Islet precursor cell (in vitro differentiated cells): Measurements from ENCODE around the gene FGF3.

Experiments used
- DNase-seq: peaks from one replicate; pipeline ENCODE4 v3.0.0-alpha.2; 2018

Gene FGF3

DNA sequence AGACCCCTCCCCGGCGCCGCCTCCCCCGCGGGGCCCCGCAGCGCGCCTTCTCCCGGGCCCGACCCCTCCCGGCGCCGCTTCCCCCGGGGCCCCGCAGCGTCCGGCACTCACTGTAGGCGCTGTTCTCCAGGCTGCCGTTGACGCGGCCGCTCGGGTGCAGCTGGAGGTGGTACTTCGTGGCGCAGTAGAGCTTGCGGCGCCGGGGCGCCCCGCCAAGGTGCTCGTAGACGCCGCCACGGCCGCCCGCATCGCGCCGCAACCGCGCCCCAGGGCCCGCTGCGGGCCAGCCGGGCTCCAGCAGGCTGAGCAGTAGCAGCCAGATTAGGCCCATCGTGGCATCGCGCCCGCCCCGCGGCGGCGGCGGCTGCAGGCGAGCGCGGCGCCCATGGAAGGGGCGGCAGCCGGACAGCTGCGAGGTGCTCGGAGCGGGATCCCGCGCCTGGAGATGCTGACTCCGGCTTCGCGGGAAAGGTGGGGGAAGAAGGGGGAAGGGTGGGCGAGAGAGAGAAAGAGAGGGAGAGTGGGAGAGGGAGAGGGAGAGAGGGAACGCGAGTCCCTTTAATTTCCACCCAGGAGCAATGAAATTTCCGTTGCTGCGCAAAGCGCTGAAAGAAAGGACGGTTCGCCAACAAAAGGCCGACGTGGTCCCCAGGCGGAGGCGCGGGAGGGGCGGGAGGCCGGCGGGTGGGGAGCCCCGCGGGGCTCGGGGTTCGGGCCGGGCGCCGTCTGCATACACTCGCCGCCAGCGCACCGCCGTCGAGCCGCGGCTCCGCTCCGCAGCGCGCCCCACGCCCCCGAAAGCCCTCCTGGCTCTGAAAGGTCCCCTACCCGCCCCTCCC is at the start of gene FGF3:
Gene FGF3, minus strand, starts transcription at position 814 of the 839 bp plus-strand sequence. Its CDS starts 483 bp downstream, at position 331.
- no peak for DNase-seq

DNA sequence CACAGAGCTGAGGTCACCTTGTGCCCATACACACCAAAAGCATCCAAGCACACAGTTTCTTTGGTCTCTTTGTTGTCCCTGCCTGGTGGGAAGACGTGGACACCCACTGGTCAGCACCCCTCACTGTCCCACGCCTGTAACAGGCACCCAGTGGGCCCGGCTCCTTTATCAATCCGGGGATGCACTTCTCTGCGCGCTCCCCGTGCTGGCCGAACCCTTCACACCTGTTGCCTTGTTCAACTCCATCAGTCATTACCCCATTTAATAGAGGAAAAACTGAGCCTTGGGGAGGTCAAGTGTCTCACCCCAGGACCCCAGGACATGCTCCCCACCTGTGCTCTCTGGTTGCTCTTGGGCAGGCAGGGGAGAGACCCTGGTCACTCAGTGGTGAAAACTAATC is 49.7 kb upstream of the FGF3 start:
- no peak for DNase-seq

GRCh38 chr11:69868006-69868810 is 49.0 kb upstream of the FGF3 start:
- peak; percentile 47 for DNase-seq

GRCh38 chr11:69867076-69868005 is 48.1 kb upstream of the FGF3 start:
- DNase-seq: peak; percentile 35

DNA sequence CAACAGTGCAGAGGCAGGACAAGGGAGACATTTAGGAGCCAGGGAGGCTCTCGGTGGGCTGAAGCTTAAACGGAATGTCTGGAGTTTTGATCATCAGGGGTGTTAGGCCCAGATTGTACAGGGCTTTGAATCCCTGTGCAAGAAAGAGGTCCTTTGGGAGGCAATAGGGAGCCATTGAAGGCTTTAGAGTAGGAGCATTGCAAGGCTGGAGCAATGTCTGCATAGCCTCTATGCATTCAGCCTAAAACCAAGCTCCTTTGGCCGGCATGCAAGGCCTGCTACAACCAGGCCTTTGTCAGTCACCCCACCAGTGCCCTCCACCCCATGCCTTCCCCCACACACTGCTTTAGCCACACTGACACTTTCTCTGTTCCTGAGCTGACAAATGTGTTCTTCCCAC is 47.4 kb upstream of the FGF3 start:
- peak; percentile 22 for DNase-seq

GRCh38 chr11:69865707-69866106 is 46.5 kb upstream of the FGF3 start:
- DNase-seq: no peak

GRCh38 chr11:69864686-69865661 is 45.8 kb upstream of the FGF3 start:
- DNase-seq: peak; percentile 44

DNA sequence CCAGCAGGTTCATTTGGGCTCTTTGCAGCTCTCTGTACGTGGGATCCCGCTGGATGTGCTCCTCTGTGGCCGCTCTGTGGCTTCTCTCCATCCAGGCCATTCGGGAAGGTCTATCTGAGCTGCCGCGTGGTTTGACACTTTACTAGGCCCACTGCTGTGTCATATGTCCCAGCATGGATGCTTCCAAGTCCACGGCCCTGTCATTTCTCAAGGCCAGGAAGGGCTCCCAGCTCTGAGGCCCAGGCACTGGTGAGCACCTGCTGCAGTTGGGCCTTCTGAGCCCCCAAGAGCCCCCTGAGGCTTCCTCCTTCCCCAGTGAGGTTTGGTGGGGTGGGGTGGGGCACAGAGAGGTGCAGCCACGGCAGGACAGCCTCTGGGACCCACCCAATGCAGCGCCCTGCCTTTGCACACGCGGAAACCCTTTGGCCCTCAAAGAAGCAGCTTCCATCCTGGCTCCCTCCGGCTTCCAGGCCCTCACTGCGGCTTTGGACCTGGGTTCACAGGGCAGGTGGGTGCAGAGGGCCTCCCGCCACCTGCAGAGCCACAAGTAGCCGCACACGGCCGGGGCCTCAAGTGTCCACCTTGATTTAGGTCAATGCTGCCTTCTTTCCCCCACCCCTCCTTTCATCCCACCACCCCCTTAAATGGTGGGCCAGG is 44.5 kb upstream of the FGF3 start:
- peak; percentile 37 for DNase-seq

- peak; percentile 35 for DNase-seq
Measured at GRCh38 chr11:69862797-69863543, 43.8 kb upstream of the FGF3 start.

DNA sequence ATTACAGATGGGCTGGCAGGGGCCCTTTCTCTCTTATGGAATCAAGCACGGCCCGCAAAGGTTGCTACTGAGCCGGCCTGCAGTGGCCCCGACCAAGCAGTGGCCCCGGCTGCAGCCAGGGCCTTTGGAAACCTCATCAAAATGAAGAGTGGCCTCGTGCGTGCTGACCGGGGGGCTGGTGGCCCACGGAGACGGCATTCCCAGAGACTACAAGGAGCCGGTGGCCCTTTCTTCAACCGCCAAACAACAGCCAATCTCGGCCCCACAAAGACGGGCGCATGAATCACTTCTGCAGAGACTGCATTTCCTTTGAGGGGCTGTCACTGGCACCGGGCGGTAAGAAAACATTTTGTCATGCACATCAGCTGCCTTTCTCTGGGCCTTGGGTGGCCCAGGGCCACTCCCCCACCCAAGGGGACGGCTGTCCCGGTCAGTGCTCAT is 43.1 kb upstream of the FGF3 start:
- peak; percentile 43 for DNase-seq

- peak; percentile 35 for DNase-seq
Measured at GRCh38 chr11:69861901-69862300, 42.7 kb upstream of the FGF3 start.

DNA sequence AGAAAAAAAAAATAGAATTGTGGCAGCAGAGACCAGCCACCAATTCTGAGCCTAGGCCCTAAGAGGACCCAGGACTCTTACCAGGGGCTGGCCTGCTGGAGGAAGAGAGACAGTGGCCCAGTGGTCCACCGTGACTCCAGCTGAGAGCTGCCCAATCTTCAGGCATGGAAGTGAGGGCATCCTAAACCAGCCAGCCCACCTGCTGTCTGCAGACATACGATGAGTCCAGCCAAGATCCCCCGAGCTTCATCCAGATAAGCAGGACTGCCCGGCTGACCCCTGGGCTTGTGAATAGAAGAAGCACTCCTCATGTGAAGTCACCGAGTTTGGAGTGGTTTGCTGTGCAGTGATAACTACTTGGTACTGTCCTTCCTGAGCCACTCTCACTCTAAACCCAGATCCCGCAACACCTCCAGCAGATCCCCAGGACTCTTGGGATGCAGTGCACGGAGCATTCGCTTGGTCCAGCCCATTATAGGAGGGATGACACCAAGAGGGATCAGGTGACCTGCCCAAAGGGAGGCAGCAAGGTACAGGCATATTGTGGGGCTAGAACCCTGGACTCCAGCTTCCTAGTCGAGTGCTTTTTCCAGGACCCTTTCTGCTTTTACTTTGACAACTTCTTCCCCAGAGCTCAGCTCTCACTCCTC is 41.7 kb upstream of the FGF3 start:
- DNase-seq: peak; percentile 28

- no peak for DNase-seq
Measured at GRCh38 chr11:69860244-69860643, 41.0 kb upstream of the FGF3 start.

DNA sequence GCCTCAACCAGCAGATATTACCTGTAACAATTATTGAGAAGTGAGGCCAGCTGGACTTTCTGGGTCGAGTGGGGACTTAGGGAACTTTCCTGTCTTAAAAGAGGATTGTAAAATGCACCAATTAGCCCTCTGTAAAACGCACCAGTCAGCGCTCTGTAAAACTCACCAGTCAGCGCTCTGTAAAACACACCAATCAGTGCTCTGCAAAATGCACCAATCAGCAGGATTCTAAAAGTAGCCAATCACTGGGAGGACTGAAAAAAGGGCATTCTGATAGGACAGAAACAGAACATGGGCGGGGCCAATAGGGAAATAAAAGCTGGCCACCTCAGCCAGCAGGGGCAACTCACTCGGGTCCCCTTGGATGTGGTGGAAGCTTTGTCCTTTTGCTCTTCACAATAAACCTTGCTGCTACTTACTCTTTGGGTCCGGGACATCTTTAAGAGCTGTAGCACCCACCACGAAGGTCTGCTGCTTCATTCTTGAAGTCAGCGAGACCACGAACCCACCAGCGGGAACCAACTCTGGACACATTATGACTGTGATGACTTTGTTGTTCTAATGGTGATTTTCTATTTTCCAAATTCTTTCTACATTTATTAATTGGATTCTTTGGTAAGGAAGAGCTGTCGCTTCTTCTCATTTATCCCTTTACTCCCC is 40.2 kb upstream of the FGF3 start:
- no peak for DNase-seq

DNA sequence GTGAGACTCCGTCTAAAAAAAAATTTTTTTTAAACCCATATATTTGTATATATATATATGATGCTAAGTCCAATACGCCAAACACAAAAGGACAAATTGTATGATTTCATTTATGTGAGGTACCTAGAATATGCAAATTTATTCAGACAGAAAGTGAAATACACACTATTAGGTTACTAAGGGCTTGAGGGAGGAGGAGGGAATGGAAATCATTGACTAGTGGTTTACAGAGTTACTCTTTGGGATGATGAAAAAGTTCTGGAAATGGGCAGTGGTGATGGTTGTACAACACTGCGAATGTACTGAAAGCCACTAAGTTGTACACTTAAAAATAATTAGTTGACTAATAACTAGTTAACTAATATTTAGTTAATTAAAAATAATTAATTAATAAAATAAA is 36.2 kb upstream of the FGF3 start:
- no peak for DNase-seq

DNA sequence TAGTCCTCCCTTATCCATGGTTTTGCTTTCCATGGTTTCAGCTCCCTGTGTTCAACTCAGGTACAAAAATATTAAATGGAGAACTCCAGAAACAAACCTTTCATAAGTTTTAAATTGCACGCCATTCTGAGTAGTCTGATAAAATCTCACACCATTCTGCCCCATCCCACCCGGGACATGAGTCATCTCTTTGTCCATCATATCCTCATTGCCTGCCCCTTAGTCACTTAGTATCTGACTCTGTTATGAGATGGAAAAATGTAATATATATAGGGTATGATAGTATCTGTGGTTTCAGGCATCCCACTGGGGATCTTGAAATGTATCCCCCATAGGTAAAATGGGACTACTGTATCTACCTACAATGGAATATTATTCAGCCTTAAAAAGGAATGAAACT is 35.5 kb upstream of the FGF3 start:
- peak; percentile 9 for DNase-seq

DNA sequence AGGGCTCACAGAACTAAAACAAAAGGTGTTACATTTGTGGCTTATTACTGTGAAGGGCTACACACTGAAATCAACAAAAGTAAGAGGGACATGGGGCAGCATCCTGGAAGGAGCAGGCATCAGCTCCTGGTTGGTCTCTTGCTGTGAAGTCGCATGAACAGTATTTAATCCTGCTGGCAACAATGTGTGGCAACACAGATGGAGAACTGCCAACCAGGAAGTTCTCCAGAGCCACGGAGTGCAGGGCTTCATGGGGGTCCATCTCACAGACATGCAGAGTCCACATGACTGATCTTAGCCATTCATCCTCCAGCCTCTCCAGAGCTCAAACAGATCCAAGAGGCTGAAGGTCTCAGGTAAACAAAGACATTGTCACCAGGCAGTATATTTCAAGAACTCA is 32.8 kb upstream of the FGF3 start:
- no peak for DNase-seq

GRCh38 chr11:69848201-69848600 is 29.0 kb upstream of the FGF3 start:
- DNase-seq: no peak

- DNase-seq: no peak
Measured at GRCh38 chr11:69844396-69844795, 25.2 kb upstream of the FGF3 start.
